Right hindlimb (tissue), 1 donor: ENCODE data around the gene SMIM41.

Experiments
- DNase-seq: peaks from one replicate; pipeline ENCODE4 v3.0.0-alpha.2; 2018

SMIM41 gene

DNA sequence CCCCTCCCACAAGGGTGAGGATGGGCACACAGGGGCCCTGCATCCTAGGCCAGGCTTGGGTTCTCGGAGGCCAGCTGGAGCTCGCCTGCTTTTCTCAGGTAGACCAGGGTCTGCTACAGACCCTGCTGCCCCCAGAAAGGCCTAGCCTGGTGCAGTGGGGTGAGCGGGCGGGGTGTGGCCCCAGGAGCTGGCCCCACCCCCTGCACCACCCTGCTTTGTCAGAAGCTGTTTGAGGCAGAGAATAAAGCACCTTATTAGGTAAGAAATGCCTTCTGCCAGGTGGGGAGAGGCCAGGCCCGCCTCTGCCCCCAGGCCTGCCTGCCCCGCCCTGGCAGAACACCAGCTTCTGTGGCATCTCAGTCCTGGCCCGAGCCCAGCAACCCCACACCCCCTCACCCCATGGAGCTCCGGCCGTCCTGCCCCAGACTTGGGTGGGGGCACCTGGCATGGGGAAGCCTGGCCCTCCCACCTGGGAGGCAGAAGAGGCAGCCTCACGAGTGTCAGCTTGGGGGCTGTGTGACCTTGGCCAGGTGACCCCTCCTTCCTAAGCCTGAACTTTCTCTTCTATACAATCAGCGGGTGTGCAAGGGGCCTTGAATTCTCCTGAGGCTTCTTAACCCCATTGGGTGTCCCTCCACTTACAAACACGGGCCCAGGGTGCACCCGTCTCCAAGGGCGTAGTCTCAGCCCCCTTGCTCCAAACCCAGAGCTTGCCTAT lies 69.1 kb downstream of the SMIM41 start:
- DNase-seq, result no peak

DNA sequence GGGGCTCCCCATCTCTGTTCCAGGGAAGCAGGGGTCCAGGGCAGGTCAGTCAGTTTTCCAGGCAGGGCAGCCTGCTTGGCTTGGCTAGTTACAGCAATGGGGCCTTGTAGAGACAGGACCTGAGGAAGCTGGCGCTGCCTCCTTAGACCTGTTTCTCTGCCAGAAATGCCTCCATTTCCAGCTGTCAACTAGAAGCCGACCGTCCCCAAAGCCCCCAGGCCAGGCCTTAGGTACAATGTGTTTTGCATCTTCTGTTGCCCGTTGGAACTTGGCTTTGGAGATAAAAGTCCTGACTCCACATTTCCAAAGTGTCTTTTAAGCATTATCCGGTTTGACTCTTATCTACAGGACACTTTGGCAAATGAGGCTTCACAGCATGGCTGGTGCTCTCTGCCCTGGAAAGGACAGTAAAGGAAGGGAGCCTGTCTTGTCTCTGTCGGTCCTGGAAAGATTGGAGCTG lies 69.7 kb downstream of the SMIM41 start:
- DNase-seq, result no peak

DNA sequence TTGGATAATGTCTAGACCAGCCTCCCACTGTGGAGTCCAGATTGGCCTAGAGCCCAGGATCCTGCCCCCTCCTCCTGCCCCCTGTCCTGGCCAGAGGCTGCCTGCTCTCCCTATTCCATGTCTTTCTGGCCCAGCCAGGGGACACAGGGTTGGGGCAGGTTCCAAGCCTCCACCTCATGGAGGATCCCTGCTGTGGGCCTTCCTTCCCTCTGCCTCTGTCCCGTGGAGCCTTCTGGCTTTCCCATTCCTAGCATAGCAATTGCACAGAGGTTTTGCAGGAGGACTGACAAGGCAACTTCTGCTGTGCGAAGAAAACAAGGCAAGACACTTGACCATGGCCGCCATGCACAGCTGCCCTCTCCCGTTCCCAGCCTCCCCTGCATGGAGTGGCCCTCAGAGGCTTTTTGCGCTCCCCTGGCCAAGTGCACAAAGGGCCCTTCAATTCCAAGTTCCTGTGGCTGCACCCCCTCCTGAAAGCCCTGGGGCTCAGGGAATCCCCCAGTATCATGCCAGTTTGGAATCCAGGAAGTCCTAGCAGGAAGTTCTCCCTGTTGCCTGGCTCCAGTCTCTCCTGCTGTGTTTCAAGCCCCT lies 70.2 kb downstream of the SMIM41 start:
- no peak for DNase-seq

DNA sequence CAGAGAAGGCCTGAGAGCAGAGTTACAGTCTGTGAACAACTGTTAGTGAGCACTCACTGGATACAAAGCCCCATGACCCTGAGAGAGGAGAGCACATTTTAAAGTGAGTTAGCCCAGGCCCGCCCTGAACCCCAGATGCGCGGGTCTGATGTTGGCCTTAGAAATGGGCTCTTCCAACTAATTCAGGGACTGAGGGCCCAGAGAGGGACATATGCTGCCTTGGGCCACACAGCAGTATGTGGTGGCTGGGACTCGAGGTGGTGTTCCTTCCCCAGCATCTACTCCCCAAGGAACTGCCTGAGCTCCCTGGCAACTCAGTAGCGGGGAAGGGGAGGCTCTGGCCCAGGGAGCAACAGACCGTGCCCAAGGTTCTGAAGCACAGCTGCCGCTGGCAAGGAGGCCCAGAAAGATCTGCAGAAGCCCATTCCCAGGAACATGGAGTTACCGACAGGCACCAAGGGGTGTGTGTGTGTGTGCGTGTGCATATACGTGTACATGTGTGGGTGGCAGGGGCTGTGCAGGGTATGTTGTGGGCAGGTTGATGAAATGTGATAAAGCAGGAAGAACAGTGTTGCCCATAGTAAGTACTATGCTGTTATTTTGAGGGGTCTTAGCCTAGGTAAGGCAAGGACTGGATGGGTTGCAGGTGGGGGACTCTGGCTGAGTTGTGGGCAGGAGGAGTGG lies 71.8 kb downstream of the SMIM41 start:
- no peak for DNase-seq

DNA sequence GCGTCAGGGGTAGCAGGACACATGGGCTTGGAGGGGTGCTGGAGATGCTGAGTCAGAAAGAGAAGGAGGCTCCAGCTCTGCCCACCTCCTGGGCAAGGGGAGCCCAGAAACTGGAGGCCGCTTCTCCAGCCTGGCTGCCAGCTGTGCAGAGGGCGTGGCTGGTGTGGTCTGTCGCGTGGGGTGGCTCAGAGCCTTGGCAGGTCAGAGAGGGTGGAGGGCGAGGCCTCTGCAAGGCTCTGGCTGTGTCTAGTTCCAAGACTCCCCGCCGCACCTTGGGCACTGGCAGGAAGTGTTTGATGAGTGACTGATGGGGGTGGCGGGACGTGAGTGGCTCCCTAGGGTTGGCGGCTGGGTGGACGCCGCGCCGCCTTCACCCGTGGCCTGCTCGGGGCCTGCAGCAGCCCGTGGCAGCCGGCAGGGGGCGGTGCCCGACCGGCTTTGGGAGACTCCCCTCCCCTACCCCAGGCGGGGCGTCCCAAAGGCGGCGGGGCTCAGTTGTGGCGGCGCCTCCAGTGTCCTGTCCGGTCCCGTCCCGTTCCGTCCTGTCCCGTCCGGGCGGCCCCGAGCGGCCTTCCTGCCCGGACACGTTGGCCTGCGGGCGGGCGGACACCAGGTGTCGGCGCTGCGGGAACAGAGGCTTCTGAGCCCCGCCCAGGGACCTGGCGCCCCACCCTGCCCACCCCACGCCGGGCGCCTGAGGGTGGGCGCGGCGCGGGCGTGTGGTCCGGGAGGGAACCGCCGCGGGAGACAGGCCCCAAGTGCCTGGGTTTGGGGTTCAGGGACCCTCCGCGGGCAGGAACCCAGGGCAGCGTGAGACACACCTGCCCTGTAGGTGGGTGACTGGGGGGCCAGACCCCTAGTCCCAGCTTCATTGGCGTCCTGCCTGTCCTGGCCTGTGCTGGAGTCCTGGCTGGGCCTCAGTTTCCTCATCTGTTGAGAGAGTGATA lies 72.6 kb downstream of the SMIM41 start:
- peak; percentile 69 for DNase-seq

DNA sequence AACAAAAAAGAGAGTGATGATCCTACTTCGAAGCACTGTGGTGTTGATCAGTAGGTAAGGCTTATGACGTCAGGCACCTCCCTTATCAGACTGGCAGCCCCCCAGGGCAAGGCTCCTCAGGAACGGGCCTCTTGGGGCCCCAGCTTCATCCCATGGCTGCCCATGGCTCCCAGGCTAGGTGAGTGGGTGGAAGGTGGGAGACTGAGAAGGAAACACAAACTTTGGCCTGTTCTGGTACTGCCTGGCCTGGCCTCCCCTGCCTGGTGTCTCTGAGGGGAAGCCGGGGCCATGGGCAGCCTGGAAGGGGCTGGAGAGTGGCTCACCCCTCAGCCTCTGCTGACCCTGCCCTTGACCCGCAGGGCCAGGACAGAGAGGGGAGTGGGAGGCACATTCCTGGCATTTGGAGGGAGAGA lies 73.4 kb downstream of the SMIM41 start:
- DNase-seq, result no peak

DNA sequence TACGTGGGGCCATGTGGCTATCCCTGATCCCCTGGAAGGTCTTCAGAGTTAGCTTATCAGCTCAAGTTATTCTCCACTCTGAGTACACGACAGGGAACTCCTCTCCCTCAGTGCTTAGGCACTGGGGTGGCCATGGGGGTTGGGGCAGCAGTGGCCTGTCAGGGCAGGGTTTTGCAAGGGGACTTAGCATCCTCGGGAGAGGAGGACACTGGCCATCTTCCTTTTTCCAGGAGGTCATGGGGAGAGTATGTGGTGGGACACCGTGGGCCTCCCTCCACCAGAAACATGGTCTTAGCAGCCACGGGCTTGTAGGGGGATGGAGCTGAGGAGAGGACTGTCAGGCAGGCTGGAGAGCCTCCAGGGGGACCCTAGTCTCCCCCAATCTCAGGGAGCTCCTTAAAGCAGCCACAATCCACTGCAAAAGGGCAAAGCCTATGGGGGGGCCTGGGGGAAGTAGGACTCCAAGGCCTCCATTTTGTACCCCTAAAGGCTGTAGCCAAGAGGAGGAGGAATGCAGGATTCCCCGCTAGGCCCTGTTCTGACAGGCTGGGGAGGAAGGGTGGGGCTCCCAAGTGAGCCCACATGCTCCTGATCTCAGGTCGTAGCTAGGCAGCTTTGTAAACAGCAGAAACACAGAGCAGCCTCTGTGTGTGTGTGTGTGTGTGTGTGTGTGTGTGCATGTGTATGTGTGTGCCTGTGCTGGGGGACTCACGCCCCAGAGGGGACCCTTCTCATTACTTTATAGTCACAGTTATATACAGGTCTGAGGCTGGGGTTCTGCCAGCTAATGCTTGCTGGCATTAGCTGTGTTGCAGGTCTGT lies 75.8 kb downstream of the SMIM41 start:
- DNase-seq, result peak; percentile 52

DNA sequence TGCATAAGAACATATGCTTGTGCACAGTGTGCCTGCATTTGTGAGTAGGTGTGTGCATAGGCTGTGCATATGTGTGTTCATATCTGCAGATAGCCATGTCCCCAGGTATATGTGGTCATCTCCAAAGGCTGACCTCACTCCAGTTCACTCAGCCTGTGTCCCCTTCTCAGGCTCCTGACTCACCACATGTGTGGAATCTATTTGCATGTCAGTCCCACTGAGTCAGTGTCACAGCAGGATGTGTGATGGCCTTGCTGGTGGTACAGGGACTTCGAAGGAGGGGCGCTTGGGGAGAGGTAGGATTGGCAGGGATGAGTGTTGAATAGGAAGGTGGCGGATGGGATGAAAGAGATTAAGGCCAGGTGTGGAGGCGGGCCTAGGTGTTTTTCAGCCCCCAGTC lies 76.8 kb downstream of the SMIM41 start:
- no peak for DNase-seq

DNA sequence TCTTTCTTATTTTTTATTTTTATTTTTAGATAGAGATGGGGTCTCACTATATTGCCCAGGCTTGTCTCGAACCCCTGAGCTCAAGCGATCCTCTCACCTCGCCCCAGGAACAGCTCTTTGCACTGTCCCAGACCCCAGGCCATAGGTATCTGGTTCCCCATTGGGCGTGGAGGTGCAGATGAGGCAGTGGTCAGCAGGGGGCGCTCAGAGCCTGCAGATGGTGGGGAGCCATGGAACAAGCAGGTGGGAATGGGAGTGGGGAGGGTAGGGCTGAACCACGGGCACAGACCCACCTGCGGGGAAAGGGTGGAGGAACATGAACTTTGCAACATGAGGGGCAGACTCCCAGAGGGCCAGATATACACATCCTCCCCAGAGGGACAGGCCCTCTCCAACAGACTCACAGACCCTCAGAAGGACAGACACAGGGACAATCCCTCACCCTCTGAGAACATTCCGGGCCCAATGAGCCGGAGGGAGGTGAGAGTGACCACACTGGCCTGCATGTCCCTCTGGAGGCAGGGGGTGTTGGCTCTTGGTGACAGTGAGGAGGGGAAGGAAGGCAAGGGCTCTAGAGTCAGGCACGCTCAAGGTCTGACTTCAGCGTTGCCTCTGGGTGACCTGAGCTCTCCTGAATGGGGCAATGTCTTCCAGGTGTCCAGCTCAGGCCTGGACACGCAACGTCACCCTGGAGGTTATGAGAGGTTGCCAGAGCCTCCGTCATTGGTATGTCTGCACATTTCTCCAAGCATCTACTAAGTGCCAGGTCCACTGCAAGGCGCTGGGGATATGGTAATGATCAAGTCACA lies 77.5 kb downstream of the SMIM41 start:
- DNase-seq, result peak; percentile 80

DNA sequence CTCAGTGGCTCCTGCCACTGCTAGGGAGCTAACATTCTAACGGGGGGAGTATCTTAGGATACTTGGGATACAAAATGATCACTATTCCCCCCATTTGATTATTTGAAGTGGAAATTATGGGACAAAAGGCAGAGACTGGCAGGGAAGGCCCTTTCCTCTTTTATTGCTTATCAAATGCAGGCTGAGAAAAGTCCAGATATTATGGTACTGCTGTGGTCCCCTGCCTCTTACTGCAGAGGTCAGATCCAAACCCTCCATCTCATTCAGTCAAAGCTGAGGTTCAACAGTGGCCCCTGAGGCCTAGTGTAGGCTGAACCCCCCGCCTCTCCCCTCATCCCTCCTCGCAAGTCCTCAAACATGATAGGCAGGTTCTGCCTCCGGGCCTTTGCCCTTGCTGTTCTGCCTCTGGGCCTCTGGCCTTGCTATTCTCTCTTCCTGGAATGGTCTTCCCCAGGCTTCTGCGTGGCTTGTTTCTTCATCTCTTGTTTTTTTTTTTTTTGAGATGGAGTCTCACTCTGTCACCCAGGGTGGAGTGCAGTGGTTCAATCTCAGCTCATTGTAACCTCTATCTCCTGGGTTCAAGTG lies 78.2 kb downstream of the SMIM41 start:
- DNase-seq, result no peak
